Measurements from ENCODE around the gene KIRREL1.

KIRREL1 gene

GRCh38 chr1:158075078-158075477 is 81.6 kb downstream of the KIRREL1 start:
- Mint-ChIP-seq H3K36me3 (ENCODE audit: low read depth) (no peaks in the 10 kb centered on the region), H3K4me3 (no peak overlapping the region), H3K27ac (no peak overlapping the region), H3K27me3 (ENCODE audit: low read depth) (no peaks in the 10 kb centered on the region), H3K4me1 (ENCODE audit: low read depth) (no peaks in the 10 kb centered on the region), H3K9me3 (no peaks in the 10 kb centered on the region)
- no peak for DNase-seq (ENCODE audit: low spot score)

- no peak for DNase-seq (ENCODE audit: low spot score)
- Mint-ChIP-seq H3K4me1 (ENCODE audit: low read depth) (no peaks in the 10 kb centered on the region), H3K4me3 (no peak overlapping the region), H3K36me3 (ENCODE audit: low read depth) (no peaks in the 10 kb centered on the region), H3K9me3 (no peaks in the 10 kb centered on the region), H3K27me3 (ENCODE audit: low read depth) (no peaks in the 10 kb centered on the region), H3K27ac (no peak overlapping the region)
These were observed 83.0 kb downstream of the KIRREL1 start for GRCh38 chr1:158076441-158076840.

- Mint-ChIP-seq H3K4me3 (no peak overlapping the region), H3K27ac (no peak overlapping the region), H3K9me3 (no peaks in the 10 kb centered on the region), H3K36me3 (ENCODE audit: low read depth) (no peaks in the 10 kb centered on the region), H3K4me1 (ENCODE audit: low read depth) (no peaks in the 10 kb centered on the region), H3K27me3 (ENCODE audit: low read depth) (no peaks in the 10 kb centered on the region)
- no peak for DNase-seq (ENCODE audit: low spot score)
These were observed 84.2 kb downstream of the KIRREL1 start for GRCh38 chr1:158077411-158078256.

GRCh38 chr1:158078569-158079080 is 85.2 kb downstream of the KIRREL1 start:
- H3K4me3 Mint-ChIP-seq = no peak overlapping the region
- DNase-seq (ENCODE audit: low spot score) = no peak
- no peaks in the 10 kb centered on the region for H3K9me3 Mint-ChIP-seq
- H3K4me1 Mint-ChIP-seq (ENCODE audit: low read depth) = no peaks in the 10 kb centered on the region
- H3K27me3 Mint-ChIP-seq (ENCODE audit: low read depth) = no peaks in the 10 kb centered on the region
- H3K27ac Mint-ChIP-seq = no peak overlapping the region
- no peaks in the 10 kb centered on the region for H3K36me3 Mint-ChIP-seq (ENCODE audit: low read depth)

GRCh38 chr1:158080066-158080465 is 86.6 kb downstream of the KIRREL1 start:
- Mint-ChIP-seq H3K27ac (no peak overlapping the region), H3K4me3 (no peak overlapping the region), H3K9me3 (no peaks in the 10 kb centered on the region), H3K27me3 (ENCODE audit: low read depth) (no peaks in the 10 kb centered on the region), H3K4me1 (ENCODE audit: low read depth) (no peaks in the 10 kb centered on the region), H3K36me3 (ENCODE audit: low read depth) (no peaks in the 10 kb centered on the region)
- DNase-seq (ENCODE audit: low spot score) = no peak

- Mint-ChIP-seq H3K4me3 (no peak overlapping the region), H3K27me3 (ENCODE audit: low read depth) (no peaks in the 10 kb centered on the region), H3K9me3 (no peaks in the 10 kb centered on the region), H3K36me3 (ENCODE audit: low read depth) (no peaks in the 10 kb centered on the region), H3K4me1 (ENCODE audit: low read depth) (no peaks in the 10 kb centered on the region), H3K27ac (no peak overlapping the region)
- no peak for DNase-seq (ENCODE audit: low spot score)
These were observed 90.9 kb downstream of the KIRREL1 start for GRCh38 chr1:158084336-158084735.

GRCh38 chr1:158084747-158085146 is 91.3 kb downstream of the KIRREL1 start:
- Mint-ChIP-seq H3K27ac (no peak overlapping the region), H3K36me3 (ENCODE audit: low read depth) (no peaks in the 10 kb centered on the region), H3K4me3 (no peak overlapping the region), H3K27me3 (ENCODE audit: low read depth) (no peaks in the 10 kb centered on the region), H3K9me3 (no peaks in the 10 kb centered on the region), H3K4me1 (ENCODE audit: low read depth) (no peaks in the 10 kb centered on the region)
- DNase-seq (ENCODE audit: low spot score) = no peak

GRCh38 chr1:158087320-158087927 is 94.0 kb downstream of the KIRREL1 start:
- no peak overlapping the region for H3K27ac Mint-ChIP-seq
- no peaks in the 10 kb centered on the region for H3K27me3 Mint-ChIP-seq (ENCODE audit: low read depth)
- H3K9me3 Mint-ChIP-seq = no peaks in the 10 kb centered on the region
- no peak overlapping the region for H3K4me3 Mint-ChIP-seq
- no peaks in the 10 kb centered on the region for H3K4me1 Mint-ChIP-seq (ENCODE audit: low read depth)
- H3K36me3 Mint-ChIP-seq (ENCODE audit: low read depth) = no peaks in the 10 kb centered on the region
- DNase-seq (ENCODE audit: low spot score) = peak; percentile 14

- H3K27me3 Mint-ChIP-seq (ENCODE audit: low read depth) = no peaks in the 10 kb centered on the region
- DNase-seq (ENCODE audit: low spot score) = no peak
- no peaks in the 10 kb centered on the region for H3K36me3 Mint-ChIP-seq (ENCODE audit: low read depth)
- H3K4me1 Mint-ChIP-seq (ENCODE audit: low read depth) = no peaks in the 10 kb centered on the region
- no peak overlapping the region for H3K4me3 Mint-ChIP-seq
- H3K27ac Mint-ChIP-seq = no peak overlapping the region
- no peaks in the 10 kb centered on the region for H3K9me3 Mint-ChIP-seq
These were observed 96.0 kb downstream of the KIRREL1 start for GRCh38 chr1:158089476-158089875.

- DNase-seq (ENCODE audit: low spot score) = no peak
- H3K4me1 Mint-ChIP-seq (ENCODE audit: low read depth) = no peaks in the 10 kb centered on the region
- H3K36me3 Mint-ChIP-seq (ENCODE audit: low read depth) = no peaks in the 10 kb centered on the region
- no peaks in the 10 kb centered on the region for H3K9me3 Mint-ChIP-seq
- no peaks in the 10 kb centered on the region for H3K27me3 Mint-ChIP-seq (ENCODE audit: low read depth)
- no peak overlapping the region for H3K4me3 Mint-ChIP-seq
- no peak overlapping the region for H3K27ac Mint-ChIP-seq
These were observed 96.6 kb downstream of the KIRREL1 start for GRCh38 chr1:158089925-158090637.

- H3K36me3 Mint-ChIP-seq (ENCODE audit: low read depth) = no peaks in the 10 kb centered on the region
- no peaks in the 10 kb centered on the region for H3K9me3 Mint-ChIP-seq
- no peak overlapping the region for H3K4me3 Mint-ChIP-seq
- no peaks in the 10 kb centered on the region for H3K27me3 Mint-ChIP-seq (ENCODE audit: low read depth)
- no peak for DNase-seq (ENCODE audit: low spot score)
- H3K4me1 Mint-ChIP-seq (ENCODE audit: low read depth) = no peaks in the 10 kb centered on the region
- no peak overlapping the region for H3K27ac Mint-ChIP-seq
These were observed 99.9 kb downstream of the KIRREL1 start for GRCh38 chr1:158093376-158093775.

GRCh38 chr1:158094571-158094970 is 101.1 kb downstream of the KIRREL1 start:
- no peak overlapping the region for H3K27ac Mint-ChIP-seq
- H3K9me3 Mint-ChIP-seq = no peaks in the 10 kb centered on the region
- H3K36me3 Mint-ChIP-seq (ENCODE audit: low read depth) = no peaks in the 10 kb centered on the region
- DNase-seq (ENCODE audit: low spot score) = no peak
- H3K27me3 Mint-ChIP-seq (ENCODE audit: low read depth) = no peaks in the 10 kb centered on the region
- H3K4me1 Mint-ChIP-seq (ENCODE audit: low read depth) = no peaks in the 10 kb centered on the region
- no peak overlapping the region for H3K4me3 Mint-ChIP-seq

GRCh38 chr1:158095737-158096335 is 102.4 kb downstream of the KIRREL1 start:
- no peak overlapping the region for H3K27ac Mint-ChIP-seq
- no peak overlapping the region for H3K4me3 Mint-ChIP-seq
- no peaks in the 10 kb centered on the region for H3K9me3 Mint-ChIP-seq
- H3K27me3 Mint-ChIP-seq (ENCODE audit: low read depth) = no peaks in the 10 kb centered on the region
- DNase-seq (ENCODE audit: low spot score) = peak; percentile 10
- H3K36me3 Mint-ChIP-seq (ENCODE audit: low read depth) = no peaks in the 10 kb centered on the region
- no peaks in the 10 kb centered on the region for H3K4me1 Mint-ChIP-seq (ENCODE audit: low read depth)

GRCh38 chr1:158098256-158098655 is 104.8 kb downstream of the KIRREL1 start:
- Mint-ChIP-seq H3K27ac (no peak overlapping the region), H3K4me1 (ENCODE audit: low read depth) (peaks cover 4% of the 10 kb centered on the region), H3K27me3 (ENCODE audit: low read depth) (no peaks in the 10 kb centered on the region), H3K4me3 (no peak overlapping the region), H3K36me3 (ENCODE audit: low read depth) (no peaks in the 10 kb centered on the region), H3K9me3 (no peaks in the 10 kb centered on the region)
- DNase-seq (ENCODE audit: low spot score) = no peak
